ENCODE data around the gene NBPF20. TPM values are rescaled to one million over a fixed set of nuclear protein-coding genes. Genes with fewer than 3 reads are reported as not detected.
A peak's percentile ranks its signal among the peaks of the same experiment; 100 is the strongest.

NBPF20 gene, protein sequence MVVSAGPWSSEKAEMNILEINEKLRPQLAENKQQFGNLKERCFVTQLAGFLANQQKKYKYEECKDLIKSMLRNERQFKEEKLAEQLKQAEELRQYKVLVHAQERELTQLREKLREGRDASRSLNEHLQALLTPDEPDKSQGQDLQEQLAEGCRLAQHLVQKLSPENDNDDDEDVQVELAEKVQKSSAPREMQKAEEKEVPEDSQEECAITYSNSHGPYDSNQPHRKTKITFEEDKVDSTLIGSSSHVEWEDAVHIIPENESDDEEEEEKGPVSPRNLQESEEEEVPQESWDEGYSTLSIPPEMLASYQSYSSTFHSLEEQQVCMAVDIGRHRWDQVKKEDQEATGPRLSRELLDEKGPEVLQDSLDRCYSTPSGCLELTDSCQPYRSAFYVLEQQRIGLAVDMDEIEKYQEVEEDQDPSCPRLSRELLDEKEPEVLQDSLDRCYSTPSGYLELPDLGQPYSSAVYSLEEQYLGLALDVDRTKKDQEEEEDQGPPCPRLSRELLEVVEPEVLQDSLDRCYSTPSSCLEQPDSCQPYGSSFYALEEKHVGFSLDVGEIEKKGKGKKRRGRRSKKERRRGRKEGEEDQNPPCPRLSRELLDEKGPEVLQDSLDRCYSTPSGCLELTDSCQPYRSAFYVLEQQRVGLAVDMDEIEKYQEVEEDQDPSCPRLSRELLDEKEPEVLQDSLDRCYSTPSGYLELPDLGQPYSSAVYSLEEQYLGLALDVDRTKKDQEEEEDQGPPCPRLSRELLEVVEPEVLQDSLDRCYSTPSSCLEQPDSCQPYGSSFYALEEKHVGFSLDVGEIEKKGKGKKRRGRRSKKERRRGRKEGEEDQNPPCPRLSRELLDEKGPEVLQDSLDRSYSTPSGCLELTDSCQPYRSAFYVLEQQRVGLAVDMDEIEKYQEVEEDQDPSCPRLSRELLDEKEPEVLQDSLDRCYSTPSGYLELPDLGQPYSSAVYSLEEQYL (N-terminal part only)
- total RNA-seq, result 2.2 and 2.3 TPM in 2 replicates

DNA sequence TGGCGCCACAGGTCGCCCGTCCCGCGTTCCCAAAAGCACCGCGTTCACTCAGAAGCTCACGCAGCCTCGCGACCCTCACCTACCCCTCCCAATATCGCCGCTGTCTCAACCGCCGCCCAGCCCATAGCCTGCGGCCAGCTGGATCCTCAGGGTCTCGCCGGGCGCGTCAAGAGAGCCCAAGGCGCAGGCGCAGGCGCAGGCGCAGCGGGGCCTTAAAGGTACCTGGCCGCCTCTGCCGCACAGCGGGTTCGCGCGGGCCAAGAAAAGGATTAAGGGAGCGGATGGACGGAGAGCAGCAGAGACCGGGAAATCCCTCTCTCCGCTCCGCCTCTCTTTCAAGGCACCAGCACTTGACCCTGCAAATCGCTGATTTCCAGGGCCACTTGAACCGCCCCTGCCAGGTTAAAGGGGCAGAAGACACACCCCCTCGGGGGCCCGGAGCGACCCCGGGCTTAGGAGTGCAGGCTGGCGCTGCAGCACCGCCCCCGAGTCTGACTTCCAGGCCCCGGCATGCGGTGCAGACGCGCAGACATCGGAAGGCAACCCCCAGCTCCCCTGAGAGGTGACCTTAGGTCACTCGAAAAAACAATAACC is at the start of gene NBPF20:
TSS of gene NBPF20 (minus strand) at position 168 of the 594 bp plus-strand sequence. CDS start 20,331 bp downstream, outside the sequence.

Small RNA genes lying within 50 kb of the gene (small RNA-seq; reads per million reads assigned to genes)
- gene RF00003, result 39.5 reads per million, percentile 98 among the genes with 10 or more reads in this experiment

Other genes with a start within 250 kb of the NBPF20 start
- not detected in 2 replicates for gene PPIAL4D, start 183.4 kb downstream of the NBPF20 start, total RNA-seq
- gene GPR89A, start 182.4 kb upstream of the NBPF20 start, total RNA-seq, result 28.7 and 45.2 TPM in 2 replicates

Measured in subcutaneous preadipocyte (primary cell).